Uterus (tissue), 2 donors: ENCODE measurements around the gene GMPR.

Experiments
- POLR2A ChIP-seq, 2 donors: fragments of 450-650 bp; IDR thresholded peaks; one replicate each; pipeline ENCODE4 v1.6.1; 2016; ENCODE audit warnings: antibody characterized with exemption in 2 of 2, mild to moderate bottlenecking in 1 of 2, moderate library complexity in 1 of 2
- TF ChIP-seq, protein P1 (sequence below), 4 experiments: fragments of 200-600 bp in 2 of 4; fragments of 450-650 bp in 2 of 4; sonication (generic) in 2 of 4; IDR thresholded peaks; one replicate each; pipeline ENCODE4 v1.5.1; 2016 to 2019; ENCODE audit warnings: antibody characterized with exemption in 4 of 4, mild to moderate bottlenecking in 2 of 4, moderate library complexity in 1 of 4

- TF ChIP-seq, protein P1, sequence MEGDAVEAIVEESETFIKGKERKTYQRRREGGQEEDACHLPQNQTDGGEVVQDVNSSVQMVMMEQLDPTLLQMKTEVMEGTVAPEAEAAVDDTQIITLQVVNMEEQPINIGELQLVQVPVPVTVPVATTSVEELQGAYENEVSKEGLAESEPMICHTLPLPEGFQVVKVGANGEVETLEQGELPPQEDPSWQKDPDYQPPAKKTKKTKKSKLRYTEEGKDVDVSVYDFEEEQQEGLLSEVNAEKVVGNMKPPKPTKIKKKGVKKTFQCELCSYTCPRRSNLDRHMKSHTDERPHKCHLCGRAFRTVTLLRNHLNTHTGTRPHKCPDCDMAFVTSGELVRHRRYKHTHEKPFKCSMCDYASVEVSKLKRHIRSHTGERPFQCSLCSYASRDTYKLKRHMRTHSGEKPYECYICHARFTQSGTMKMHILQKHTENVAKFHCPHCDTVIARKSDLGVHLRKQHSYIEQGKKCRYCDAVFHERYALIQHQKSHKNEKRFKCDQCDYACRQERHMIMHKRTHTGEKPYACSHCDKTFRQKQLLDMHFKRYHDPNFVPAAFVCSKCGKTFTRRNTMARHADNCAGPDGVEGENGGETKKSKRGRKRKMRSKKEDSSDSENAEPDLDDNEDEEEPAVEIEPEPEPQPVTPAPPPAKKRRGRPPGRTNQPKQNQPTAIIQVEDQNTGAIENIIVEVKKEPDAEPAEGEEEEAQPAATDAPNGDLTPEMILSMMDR (IDR thresholded peaks at IDR 0.05), result no peak
- TF ChIP-seq POLR2A (IDR thresholded peaks at IDR 0.05), result no peak
Observed at GRCh38 chr6:16236009-16236501, 2.3 kb upstream of the GMPR start.
